Measurements from ENCODE around the gene UBTD1. TPM values are rescaled to one million over a fixed set of nuclear protein-coding genes. Genes with fewer than 3 reads are reported as not detected.
"Not testable (repeated sequence)": the region's sequence is repeated elsewhere in the genome, so short reads cannot be mapped to it uniquely, and the experiment has no call there.

UBTD1 gene
- polyA plus RNA-seq, 1 donor = 4.1 TPM

DNA sequence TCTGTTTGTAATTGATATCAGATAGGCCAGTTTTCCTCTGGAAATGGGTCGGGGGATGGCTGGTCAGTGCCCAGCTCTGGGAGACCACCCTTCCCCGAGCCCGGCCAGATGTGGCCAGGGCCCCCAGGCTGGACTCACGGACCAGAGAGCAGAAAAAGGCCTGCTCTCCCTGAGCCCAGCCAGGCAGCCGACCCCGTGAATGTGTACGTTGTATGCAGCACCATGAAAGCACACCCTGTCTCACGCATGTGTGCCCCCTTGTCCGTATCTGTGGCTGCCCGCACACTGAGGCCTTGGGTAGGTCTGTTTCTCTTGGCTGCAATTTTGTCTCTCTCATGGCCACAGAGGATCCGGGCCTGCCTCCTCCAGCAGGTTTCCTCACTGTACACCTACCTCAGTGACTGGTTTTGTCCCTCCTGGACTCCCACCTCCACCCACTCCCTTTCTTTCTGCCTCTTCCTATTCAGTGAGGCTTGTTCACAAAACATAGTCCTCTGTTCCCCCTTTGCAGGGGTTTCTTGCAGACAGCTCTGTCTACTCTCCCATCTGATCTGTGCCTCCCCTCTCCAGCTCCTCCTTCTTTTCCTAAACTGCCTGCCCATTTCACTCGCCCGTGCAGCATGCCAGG is 50.2 kb downstream of the UBTD1 start:
- Histone ChIP-seq H3K9me3 (ENCODE audit: control insufficient read depth, low read depth, low read length) (no peaks in the 10 kb centered on the region), H3K36me3 (ENCODE audit: control insufficient read depth, insufficient read depth, low read length) (no peaks in the 10 kb centered on the region), H3K27me3 (ENCODE audit: control insufficient read depth, insufficient read depth, low read length) (no peaks in the 10 kb centered on the region), H3K27ac (ENCODE audit: low read length) (no peak overlapping the region), H3K4me1 (ENCODE audit: control insufficient read depth, insufficient read depth, low read length) (peaks cover 3% of the 10 kb centered on the region), H3K4me3 (ENCODE audit: low read length) (no peak overlapping the region)
- no peak for DNase-seq
- 70% methylated on average over 2 of the region's 13 CpGs for WGBS (ENCODE audit: insufficient coverage, low lambda C conversion rate)

DNA sequence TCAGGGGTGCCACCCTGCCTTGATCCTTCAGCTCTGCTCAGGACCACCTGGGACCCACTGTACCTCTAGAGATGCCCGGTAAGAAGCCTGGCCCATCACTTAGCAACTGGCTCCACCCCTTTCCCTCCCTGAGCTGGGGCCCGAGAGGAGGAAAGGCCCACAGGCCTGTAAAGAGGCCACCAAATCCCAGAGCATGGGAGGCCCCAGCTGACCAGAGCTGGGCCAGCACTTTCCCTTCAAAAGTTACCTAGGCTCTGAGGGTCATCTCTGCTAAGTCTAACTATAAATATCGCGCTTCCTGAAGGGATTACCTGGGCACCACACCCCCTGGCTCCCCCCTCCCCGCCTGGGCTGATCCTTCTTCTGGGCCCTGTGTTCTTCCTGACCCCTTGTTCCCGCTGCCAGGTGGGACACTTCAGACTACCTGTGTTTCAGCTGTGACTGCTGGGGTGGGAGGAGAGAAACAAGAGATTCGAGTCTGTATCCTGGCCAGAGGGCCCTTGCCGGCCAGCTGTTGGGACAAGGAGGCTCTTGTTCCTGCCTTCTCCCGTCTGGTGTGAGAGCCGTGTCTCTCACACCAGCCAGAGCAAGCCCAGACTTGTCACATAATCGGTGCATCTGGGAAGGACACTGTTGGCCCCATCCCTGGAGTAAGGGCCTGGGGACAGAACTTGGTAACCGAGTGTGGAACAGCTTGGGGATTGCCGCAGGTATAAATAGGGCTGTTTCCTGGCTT is 51.0 kb downstream of the UBTD1 start:
- H3K27me3 ChIP-seq (ENCODE audit: control insufficient read depth, insufficient read depth, low read length) = no peaks in the 10 kb centered on the region

DNA sequence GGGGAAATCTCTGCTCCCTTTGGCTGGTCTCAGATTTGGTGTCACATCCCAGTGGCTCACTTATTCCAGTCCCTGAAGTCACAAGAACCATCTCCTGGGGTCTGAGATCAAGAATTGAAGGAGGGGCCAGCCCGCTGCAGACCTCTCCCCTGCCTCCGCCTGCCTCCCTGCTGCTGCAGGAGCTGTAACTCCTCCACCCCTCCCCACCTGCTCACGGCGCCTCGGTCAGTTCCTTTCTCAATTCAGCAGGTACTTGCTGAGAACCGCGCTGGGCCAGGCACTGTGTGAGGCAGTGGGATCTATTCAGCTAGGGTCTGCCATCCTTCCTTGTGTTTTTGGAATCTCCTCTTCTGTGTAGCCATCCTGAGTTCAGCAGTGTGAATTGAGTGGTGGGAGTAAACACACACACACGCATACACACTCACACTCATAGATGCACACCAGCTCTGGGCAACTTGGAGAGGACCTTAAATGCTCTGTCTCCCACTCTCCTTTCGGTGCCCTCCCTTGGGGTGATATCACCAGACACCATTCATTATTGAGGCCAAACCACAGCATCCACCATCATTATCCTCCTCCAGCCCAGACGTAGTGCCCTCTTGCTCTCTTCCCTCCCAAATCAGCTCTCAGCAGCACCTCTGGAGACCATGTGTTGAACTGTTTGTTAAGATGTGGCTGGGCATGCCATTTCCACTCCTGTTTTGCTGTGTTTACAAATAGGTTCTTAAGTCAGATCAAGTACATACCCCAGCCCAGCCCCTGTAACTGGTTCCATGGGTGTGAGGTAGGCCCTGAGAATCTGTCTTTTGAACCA is 51.8 kb downstream of the UBTD1 start:
- Histone ChIP-seq H3K9me3 (ENCODE audit: control insufficient read depth, low read depth, low read length) (peaks cover under 1% of the 10 kb centered on the region), H3K27ac (ENCODE audit: low read length) (no peak overlapping the region), H3K27me3 (ENCODE audit: control insufficient read depth, insufficient read depth, low read length) (no peaks in the 10 kb centered on the region), H3K36me3 (ENCODE audit: control insufficient read depth, insufficient read depth, low read length) (no peaks in the 10 kb centered on the region), H3K4me1 (ENCODE audit: control insufficient read depth, insufficient read depth, low read length) (peaks cover 3% of the 10 kb centered on the region), H3K4me3 (ENCODE audit: low read length) (no peak overlapping the region)
- WGBS (ENCODE audit: insufficient coverage, low lambda C conversion rate) = no CpG with 5 or more reads among the region's 10 CpGs
- no peak for DNase-seq

More for the DNA sequence above, 51.0 kb downstream of the UBTD1 start:
- peaks cover 3% of the 10 kb centered on the region for H3K4me1 ChIP-seq (ENCODE audit: control insufficient read depth, insufficient read depth, low read length)
- no CpG with 5 or more reads among the region's 13 CpGs for WGBS (ENCODE audit: insufficient coverage, low lambda C conversion rate)
- H3K9me3 ChIP-seq (ENCODE audit: control insufficient read depth, low read depth, low read length) = no peaks in the 10 kb centered on the region
- H3K36me3 ChIP-seq (ENCODE audit: control insufficient read depth, insufficient read depth, low read length) = no peaks in the 10 kb centered on the region
- no peak overlapping the region for H3K4me3 ChIP-seq (ENCODE audit: low read length)
- H3K27ac ChIP-seq (ENCODE audit: low read length) = no peak overlapping the region
- no peak for DNase-seq

DNA sequence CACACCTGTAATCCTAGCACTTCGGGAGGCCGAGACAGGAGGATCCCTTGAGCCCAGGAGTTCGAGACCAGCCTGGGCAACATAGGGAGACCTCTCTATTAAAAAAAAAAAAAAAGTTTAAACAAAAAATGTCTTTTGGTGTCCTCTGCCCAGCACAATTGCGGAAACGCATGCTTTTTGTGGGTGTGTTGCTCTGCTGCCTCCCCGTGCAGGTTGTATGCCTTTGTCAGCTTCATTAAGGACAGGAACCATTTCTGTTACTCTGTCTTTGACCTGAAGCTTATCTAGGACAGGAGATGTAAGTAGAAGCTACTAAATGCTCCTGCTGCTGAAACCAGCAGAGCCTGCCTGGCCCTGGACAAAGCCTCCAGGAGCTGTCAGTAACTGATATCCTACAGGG is 52.5 kb downstream of the UBTD1 start:
- Histone ChIP-seq H3K4me1 (ENCODE audit: control insufficient read depth, insufficient read depth, low read length) (peaks cover 3% of the 10 kb centered on the region), H3K4me3 (ENCODE audit: low read length) (no peak overlapping the region), H3K36me3 (ENCODE audit: control insufficient read depth, insufficient read depth, low read length) (no peaks in the 10 kb centered on the region), H3K9me3 (ENCODE audit: control insufficient read depth, low read depth, low read length) (peaks cover 3% of the 10 kb centered on the region), H3K27ac (ENCODE audit: low read length) (no peak overlapping the region), H3K27me3 (ENCODE audit: control insufficient read depth, insufficient read depth, low read length) (no peaks in the 10 kb centered on the region)
- no peak for DNase-seq
- no CpG with 5 or more reads among the region's 6 CpGs for WGBS (ENCODE audit: insufficient coverage, low lambda C conversion rate)

DNA sequence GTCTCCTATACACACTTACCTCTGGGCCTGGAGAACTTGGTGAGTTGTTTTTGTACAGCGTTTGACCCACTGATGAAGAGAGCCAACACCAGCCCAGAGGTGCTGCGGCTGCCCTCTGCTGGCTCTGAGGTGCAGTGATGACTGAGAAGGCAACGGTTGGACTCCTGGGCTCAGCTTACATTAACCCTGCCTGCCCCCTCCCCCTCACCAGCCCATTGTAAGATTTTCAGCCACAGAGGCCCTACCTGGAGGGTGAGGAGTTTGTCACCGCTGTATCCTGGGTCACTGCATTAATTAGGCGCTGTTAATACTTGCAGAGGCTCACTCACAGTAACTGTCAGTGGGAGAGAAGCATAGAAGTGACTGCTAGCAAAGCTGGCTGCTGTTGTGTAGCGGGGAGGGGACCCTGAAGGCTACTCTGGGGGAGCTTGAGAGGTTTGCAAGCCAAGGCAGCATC is 54.9 kb downstream of the UBTD1 start:
- H3K4me3 ChIP-seq (ENCODE audit: low read length) = no peak overlapping the region
- peak; percentile 22 to 32 for DNase-seq
- H3K27me3 ChIP-seq (ENCODE audit: control insufficient read depth, insufficient read depth, low read length) = no peaks in the 10 kb centered on the region
- peaks cover 3% of the 10 kb centered on the region for H3K9me3 ChIP-seq (ENCODE audit: control insufficient read depth, low read depth, low read length)
- H3K4me1 ChIP-seq (ENCODE audit: control insufficient read depth, insufficient read depth, low read length) = peaks cover 3% of the 10 kb centered on the region
- no peak overlapping the region for H3K27ac ChIP-seq (ENCODE audit: low read length)
- H3K36me3 ChIP-seq (ENCODE audit: control insufficient read depth, insufficient read depth, low read length) = no peaks in the 10 kb centered on the region
- no CpG with 5 or more reads among the region's 6 CpGs for whole genome bisulfite sequencing (ENCODE audit: insufficient coverage, low lambda C conversion rate)

DNA sequence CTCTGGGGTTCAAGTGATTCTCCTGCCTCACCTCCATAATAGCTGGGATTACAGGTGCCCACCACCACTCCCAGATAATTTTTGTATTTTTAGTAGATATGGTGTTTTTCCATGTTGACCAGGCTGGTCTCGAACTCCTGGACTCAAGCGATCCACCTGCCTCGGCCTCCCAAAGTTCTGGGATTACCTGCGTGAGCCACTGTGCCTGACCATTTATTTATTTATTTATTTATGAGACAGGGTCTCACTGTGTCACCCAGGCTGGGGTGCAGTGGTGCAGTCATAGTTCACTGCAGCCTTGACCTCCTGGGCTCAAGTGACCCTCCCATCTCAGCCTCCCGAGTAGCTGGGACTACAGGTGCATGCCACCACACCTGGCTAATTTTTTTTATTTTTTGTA is 55.6 kb downstream of the UBTD1 start:
- H3K4me1 ChIP-seq (ENCODE audit: control insufficient read depth, insufficient read depth, low read length); DNase-seq; H3K36me3 ChIP-seq (ENCODE audit: control insufficient read depth, insufficient read depth, low read length); H3K9me3 ChIP-seq (ENCODE audit: control insufficient read depth, low read depth, low read length); H3K27ac ChIP-seq (ENCODE audit: low read length); H3K4me3 ChIP-seq (ENCODE audit: low read length); H3K27me3 ChIP-seq (ENCODE audit: control insufficient read depth, insufficient read depth, low read length): not testable (repeated sequence)
- WGBS (ENCODE audit: insufficient coverage, low lambda C conversion rate) = no CpG with 5 or more reads among the region's 5 CpGs

DNA sequence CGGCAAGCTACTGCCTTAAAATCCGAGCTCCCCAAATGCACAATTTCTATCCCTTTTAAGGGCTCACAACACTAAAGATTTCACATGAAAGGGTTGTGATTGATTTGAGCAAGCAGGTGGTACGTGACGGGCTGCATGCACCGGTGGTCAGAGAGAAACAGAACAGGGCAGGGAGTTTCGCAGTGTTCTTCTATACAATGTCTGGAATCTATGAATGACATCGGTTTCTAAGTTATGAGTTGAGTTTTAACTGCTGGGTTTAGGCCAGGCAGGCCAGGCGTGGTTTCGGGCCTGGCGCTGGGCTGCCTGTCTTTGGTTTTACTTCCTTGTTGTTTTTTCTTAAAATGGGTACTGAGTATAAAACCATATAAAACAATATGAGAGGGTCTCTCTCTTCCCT is 56.8 kb downstream of the UBTD1 start:
- no CpG with 5 or more reads among the region's 10 CpGs for WGBS (ENCODE audit: insufficient coverage, low lambda C conversion rate)
- H3K4me3 ChIP-seq (ENCODE audit: low read length); H3K27ac ChIP-seq (ENCODE audit: low read length): not testable (repeated sequence)

DNA sequence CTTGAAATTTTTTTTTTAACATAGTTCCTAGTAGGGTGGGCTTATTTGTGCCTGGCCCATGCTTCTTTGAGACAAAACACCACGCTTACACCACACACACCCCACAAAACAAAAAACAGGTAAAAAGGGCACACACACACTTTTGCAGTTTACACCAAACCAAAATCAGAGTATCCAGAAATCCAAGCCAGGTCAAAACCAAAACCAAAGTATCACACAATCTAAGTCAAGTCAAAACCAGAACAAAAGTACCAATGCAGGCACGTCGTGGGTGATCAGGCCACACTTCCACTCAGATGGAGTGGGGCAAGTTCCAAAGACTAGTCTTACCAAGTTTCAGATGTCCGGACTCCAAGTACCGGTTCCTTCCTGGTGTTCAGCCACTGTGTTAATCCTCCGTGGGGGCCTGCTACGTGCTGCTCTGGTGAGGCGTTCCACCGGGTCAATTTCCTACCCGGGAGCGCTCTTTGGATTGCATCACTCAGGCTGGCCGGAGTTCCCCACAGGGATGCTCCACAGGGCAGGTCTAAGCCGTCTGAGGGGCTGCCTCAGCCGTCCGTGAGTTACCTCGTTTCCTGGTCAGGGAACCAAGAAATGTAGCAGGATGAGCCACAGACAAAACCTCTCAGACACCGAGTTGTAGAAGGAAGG is 62.1 kb downstream of the UBTD1 start:
- DNase-seq; H3K27me3 ChIP-seq (ENCODE audit: control insufficient read depth, insufficient read depth, low read length); H3K4me3 ChIP-seq (ENCODE audit: low read length); H3K9me3 ChIP-seq (ENCODE audit: control insufficient read depth, low read depth, low read length); H3K4me1 ChIP-seq (ENCODE audit: control insufficient read depth, insufficient read depth, low read length); H3K27ac ChIP-seq (ENCODE audit: low read length); H3K36me3 ChIP-seq (ENCODE audit: control insufficient read depth, insufficient read depth, low read length): not testable (repeated sequence)
- WGBS (ENCODE audit: insufficient coverage, low lambda C conversion rate) = no CpG with 5 or more reads among the region's 17 CpGs

More for the DNA sequence above, 56.8 kb downstream of the UBTD1 start:
- DNase-seq; H3K27me3 ChIP-seq (ENCODE audit: control insufficient read depth, insufficient read depth, low read length); H3K36me3 ChIP-seq (ENCODE audit: control insufficient read depth, insufficient read depth, low read length); H3K9me3 ChIP-seq (ENCODE audit: control insufficient read depth, low read depth, low read length); H3K4me1 ChIP-seq (ENCODE audit: control insufficient read depth, insufficient read depth, low read length): not testable (repeated sequence)

DNA sequence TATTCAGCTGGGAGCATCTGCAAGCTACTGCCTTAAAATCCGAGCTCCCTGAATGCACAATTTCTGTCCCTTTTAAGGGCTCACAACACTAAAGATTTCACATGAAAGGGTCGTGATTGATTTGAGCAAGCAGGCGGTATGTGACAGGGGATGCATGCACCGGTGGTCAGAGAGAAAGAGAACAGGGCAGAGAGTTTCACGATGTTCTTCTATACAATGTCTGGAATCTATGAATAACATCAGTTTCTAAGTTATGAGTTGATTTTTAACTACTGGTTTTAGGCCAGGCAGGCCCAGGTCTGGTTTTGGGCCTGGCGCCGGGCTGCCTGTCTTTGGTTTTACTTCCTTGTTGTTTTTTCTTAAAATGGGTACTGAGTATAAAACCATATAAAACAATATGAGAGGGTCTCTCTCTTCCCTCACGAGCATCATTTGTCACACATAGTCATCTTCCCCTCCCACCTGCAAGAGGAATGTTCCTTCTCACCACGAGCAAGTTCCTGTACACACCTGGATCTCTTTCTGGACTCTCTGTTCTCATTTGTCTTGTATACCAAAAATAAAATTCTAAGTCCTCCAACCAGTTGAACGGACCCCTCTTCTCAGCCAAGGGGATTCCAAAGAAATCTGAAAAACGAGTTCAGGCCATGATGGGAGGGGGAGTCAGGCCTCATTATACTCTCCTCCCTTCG is 62.8 kb downstream of the UBTD1 start:
- WGBS (ENCODE audit: insufficient coverage, low lambda C conversion rate) = no CpG with 5 or more reads among the region's 12 CpGs

DNA sequence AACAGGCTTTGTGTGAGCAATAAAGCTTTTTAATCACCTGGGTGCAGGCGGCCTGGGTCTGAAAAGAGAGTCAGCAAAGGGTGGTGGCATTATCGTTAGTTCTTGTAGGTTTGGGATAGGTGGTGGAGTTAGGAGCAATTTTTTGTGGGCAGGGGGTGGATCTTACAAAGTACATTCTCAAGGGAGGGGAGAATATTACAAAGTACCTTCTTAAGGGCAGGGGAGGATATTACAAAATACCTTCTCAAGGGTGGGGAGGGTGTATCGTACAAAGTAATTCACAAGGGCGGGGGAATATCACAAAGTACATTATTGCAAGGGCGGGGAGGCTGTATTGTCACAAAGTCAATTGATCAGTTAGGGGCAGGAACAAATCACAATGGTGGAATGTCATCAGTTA is 63.6 kb downstream of the UBTD1 start:
- not testable (repeated sequence) for H3K4me3 ChIP-seq (ENCODE audit: low read length); H3K27me3 ChIP-seq (ENCODE audit: control insufficient read depth, insufficient read depth, low read length); DNase-seq; H3K4me1 ChIP-seq (ENCODE audit: control insufficient read depth, insufficient read depth, low read length); H3K9me3 ChIP-seq (ENCODE audit: control insufficient read depth, low read depth, low read length); H3K27ac ChIP-seq (ENCODE audit: low read length); H3K36me3 ChIP-seq (ENCODE audit: control insufficient read depth, insufficient read depth, low read length)
- no CpG with 5 or more reads among the region's 5 CpGs for WGBS (ENCODE audit: insufficient coverage, low lambda C conversion rate)

More for the DNA sequence above, 62.8 kb downstream of the UBTD1 start:
- H3K4me3 ChIP-seq (ENCODE audit: low read length); H3K27me3 ChIP-seq (ENCODE audit: control insufficient read depth, insufficient read depth, low read length); H3K36me3 ChIP-seq (ENCODE audit: control insufficient read depth, insufficient read depth, low read length); DNase-seq; H3K4me1 ChIP-seq (ENCODE audit: control insufficient read depth, insufficient read depth, low read length); H3K9me3 ChIP-seq (ENCODE audit: control insufficient read depth, low read depth, low read length); H3K27ac ChIP-seq (ENCODE audit: low read length): not testable (repeated sequence)
